Epithelial cell of proximal tubule (primary cell): ENCODE results near the gene FAM217A. TPM values are rescaled to one million over a fixed set of nuclear protein-coding genes. Genes with fewer than 3 reads are reported as not detected.

Experiments used
- DNase-seq: peaks from one replicate; pipeline ENCODE4 v3.0.0-alpha.2; 2011; ENCODE audit warnings: low read depth
- H3K4me3 ChIP-seq: 2 replicates; pipeline ENCODE4 v1.5.1; 2011; ENCODE audit warnings: low read depth, mild to moderate bottlenecking, low read length
- total RNA-seq: library from RNA; depleted of rRNA; stranded (reverse); fragments of >200 nt; gene quantifications from 2 replicates; pipeline ENCODE4 v1.2.3, GENCODE V29; 2015
- TF ChIP-seq, protein P1 (sequence below): conservative IDR thresholded peaks from 2 replicates; pipeline ENCODE4 v1.5.1; 2012; ENCODE audit warnings: low read depth, mild to moderate bottlenecking, low read length

The FAM217A gene
- total RNA-seq, result not detected in 2 replicates

DNA sequence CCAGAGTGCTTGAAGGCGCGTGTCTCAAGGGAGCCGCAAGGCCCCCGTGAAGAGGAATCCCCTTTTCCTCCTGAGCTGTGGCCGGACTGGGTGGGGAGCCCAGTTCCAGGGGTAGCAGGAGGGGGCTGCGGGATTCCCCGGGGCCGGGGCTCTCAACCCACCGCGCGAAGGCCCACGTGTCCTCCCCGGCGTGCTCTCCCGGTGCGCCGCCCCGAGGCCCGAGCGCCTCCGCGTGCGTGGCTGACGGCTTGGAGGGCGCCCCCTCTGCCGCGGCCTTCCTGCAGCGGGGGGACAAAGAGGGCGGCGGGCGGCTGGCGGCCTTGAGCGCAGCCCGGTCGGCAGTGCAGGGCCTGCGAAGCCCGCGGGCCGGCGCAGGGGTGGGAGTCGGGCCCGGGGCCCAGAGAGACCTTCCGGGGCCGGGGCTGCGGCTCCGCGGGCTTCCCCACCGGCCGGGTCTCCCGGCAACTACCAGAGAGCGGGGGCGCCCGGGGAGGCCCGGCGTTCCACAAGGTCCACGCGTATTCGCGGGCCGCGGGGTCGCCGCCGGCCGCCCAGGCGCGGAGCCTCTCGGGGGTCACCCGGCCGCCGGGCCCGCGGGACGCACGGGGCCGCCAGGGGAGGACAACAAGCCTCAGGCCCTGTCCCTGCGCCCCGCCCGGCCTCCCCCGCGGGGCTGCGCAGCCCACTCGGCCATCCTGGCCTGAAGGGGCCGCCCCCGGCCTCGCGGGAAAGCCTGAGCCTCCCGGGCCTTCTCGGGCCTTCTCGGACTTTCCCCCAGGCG lies at the start of gene FAM217A:
TSS of gene FAM217A (minus strand) at position 447 of the 781 bp plus-strand sequence. CDS start 1,723 bp downstream, outside the sequence.
- TF ChIP-seq, protein P1, sequence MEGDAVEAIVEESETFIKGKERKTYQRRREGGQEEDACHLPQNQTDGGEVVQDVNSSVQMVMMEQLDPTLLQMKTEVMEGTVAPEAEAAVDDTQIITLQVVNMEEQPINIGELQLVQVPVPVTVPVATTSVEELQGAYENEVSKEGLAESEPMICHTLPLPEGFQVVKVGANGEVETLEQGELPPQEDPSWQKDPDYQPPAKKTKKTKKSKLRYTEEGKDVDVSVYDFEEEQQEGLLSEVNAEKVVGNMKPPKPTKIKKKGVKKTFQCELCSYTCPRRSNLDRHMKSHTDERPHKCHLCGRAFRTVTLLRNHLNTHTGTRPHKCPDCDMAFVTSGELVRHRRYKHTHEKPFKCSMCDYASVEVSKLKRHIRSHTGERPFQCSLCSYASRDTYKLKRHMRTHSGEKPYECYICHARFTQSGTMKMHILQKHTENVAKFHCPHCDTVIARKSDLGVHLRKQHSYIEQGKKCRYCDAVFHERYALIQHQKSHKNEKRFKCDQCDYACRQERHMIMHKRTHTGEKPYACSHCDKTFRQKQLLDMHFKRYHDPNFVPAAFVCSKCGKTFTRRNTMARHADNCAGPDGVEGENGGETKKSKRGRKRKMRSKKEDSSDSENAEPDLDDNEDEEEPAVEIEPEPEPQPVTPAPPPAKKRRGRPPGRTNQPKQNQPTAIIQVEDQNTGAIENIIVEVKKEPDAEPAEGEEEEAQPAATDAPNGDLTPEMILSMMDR, result no peak
- no peak for DNase-seq
- no peak within 1 kb of the TSS for H3K4me3 ChIP-seq

GRCh38 chr6:4128072-4128471 lies 49.1 kb upstream of the FAM217A start:
- TF ChIP-seq, protein P1, result no peak
- no peak for DNase-seq
- no peak overlapping the region for H3K4me3 ChIP-seq

GRCh38 chr6:4125933-4126864 lies 47.3 kb upstream of the FAM217A start:
- H3K4me3 ChIP-seq, result no peak overlapping the region
- peak; percentile 74 for DNase-seq
- TF ChIP-seq, protein P1, result peak; percentile 57

DNA sequence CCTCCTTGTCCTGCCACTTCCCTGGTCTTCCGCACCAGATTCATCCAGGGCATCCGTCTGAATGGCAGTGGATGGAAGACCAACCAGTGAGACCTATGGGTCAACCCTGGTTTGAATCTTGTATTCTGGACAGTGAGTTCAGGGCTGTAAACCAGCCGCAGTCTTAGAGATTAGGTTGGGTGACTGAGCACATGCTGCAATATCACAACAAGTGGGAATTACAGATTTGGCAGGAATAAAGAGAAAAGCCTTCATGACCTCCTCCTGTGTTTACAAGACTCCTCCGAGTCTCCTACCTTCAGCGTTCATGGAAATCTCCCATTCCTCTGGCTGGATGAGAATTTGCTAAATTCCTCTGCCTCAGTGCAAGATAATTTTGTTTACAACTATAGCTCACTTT lies 46.6 kb upstream of the FAM217A start:
- no peak for DNase-seq
- TF ChIP-seq, protein P1, result no peak
- H3K4me3 ChIP-seq, result no peak overlapping the region

DNA sequence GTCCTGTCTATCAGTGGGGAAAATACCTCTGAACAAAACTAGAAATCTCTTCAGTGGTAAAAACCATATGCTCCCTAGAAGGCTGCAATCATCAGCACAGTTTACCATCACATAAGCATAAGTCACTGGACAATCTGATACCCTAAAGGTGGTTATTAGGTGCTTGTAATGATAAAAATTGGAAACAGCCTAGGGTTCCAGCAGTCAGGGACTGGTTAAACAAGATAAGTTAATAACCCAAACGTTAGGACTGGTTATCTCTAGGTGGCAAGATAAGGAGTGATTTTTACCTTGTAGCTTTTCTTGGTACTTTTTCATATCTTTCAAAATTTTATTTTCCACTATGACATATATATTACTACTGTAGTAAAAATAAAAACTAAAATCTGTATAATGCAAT lies 45.4 kb upstream of the FAM217A start:
- H3K4me3 ChIP-seq, result no peak overlapping the region
- no peak for DNase-seq
- TF ChIP-seq, protein P1, result no peak

- DNase-seq, result no peak
- H3K4me3 ChIP-seq, result no peak overlapping the region
- TF ChIP-seq, protein P1, result no peak
Measured at GRCh38 chr6:4115741-4116140, 36.8 kb upstream of the FAM217A start.
